ENCODE results near the gene FBXO10. TPM values are rescaled to one million over a fixed set of nuclear protein-coding genes. Genes with fewer than 3 reads are reported as not detected.
A peak's percentile ranks its signal among the peaks of the same experiment; 100 is the strongest.
"Not testable (repeated sequence)": the region's sequence is repeated elsewhere in the genome, so short reads cannot be mapped to it uniquely, and the experiment has no call there.

FBXO10 gene
- total and polyA plus RNA-seq, 2 donors (not counting 1 experiment from before 2014, with no cell fraction given): 7.6 to 12.2 TPM

- no peak overlapping the region for H3K4me2 ChIP-seq (ENCODE audit: extremely low read depth, insufficient read depth, low read length)
- H3K79me2 ChIP-seq (ENCODE audit: control insufficient read depth, insufficient read depth, low read length): peaks cover 11% of the 10 kb centered on the region
- TF ChIP-seq CTCF (conservative IDR thresholded peaks at IDR 0.05 in 1 of 2, IDR thresholded peaks at IDR 0.05 in 1 of 2; ENCODE audit: low read depth in 1 of 2, low read length in 2 of 2) (no peak), EZH2 (IDR thresholded peaks at IDR 0.05; ENCODE audit: low read length, missing control alignments) (no peak)
- H3K9me3 ChIP-seq (ENCODE audit: control insufficient read depth, insufficient read depth, low read depth, low read length): no peaks in the 10 kb centered on the region
- no peak overlapping the region for H3K4me3 ChIP-seq (replicated peaks in 1 of 4; ENCODE audit: control extremely low read depth in 1 of 4, insufficient read depth in 1 of 4, low read depth in 3 of 4, low read length in 4 of 4)
- no peaks in the 10 kb centered on the region for H3K36me3 ChIP-seq (ENCODE audit: control insufficient read depth, insufficient read depth, low read length)
- no peaks in the 10 kb centered on the region for H3K27me3 ChIP-seq (ENCODE audit: control insufficient read depth, insufficient read depth, low read length)
- no peak overlapping the region for H2AFZ ChIP-seq (ENCODE audit: low read length)
- peaks cover 7% of the 10 kb centered on the region for H3K4me1 ChIP-seq (ENCODE audit: control insufficient read depth, extremely low read depth, insufficient read depth, low read length)
- H3K27ac ChIP-seq (ENCODE audit: insufficient read depth, low read length): no peak overlapping the region
- no peak for DNase-seq (ENCODE audit: low read depth in 2 of 2)
- no peaks in the 10 kb centered on the region for H4K20me1 ChIP-seq (ENCODE audit: control insufficient read depth, extremely low read depth, insufficient read depth, low read length)
- no peak overlapping the region for H3K9ac ChIP-seq (ENCODE audit: insufficient read depth, low read length)
Measured at GRCh38 chr9:37468620-37469019, 107.6 kb downstream of the FBXO10 start.

GRCh38 chr9:37467530-37467929, 108.7 kb downstream of the FBXO10 start:
- H2AFZ ChIP-seq (ENCODE audit: low read length); H3K27me3 ChIP-seq (ENCODE audit: control insufficient read depth, insufficient read depth, low read length); H3K4me1 ChIP-seq (ENCODE audit: control insufficient read depth, extremely low read depth, insufficient read depth, low read length); DNase-seq (ENCODE audit: low read depth in 2 of 2); H3K36me3 ChIP-seq (ENCODE audit: control insufficient read depth, insufficient read depth, low read length); H3K9me3 ChIP-seq (ENCODE audit: control insufficient read depth, insufficient read depth, low read depth, low read length); H3K9ac ChIP-seq (ENCODE audit: insufficient read depth, low read length); H4K20me1 ChIP-seq (ENCODE audit: control insufficient read depth, extremely low read depth, insufficient read depth, low read length); H3K4me3 ChIP-seq (replicated peaks in 1 of 4; ENCODE audit: control extremely low read depth in 1 of 4, insufficient read depth in 1 of 4, low read depth in 3 of 4, low read length in 4 of 4); H3K4me2 ChIP-seq (ENCODE audit: extremely low read depth, insufficient read depth, low read length); H3K27ac ChIP-seq (ENCODE audit: insufficient read depth, low read length): not testable (repeated sequence)
- H3K79me2 ChIP-seq (ENCODE audit: control insufficient read depth, insufficient read depth, low read length): peaks cover 22% of the 10 kb centered on the region

- peaks cover 33% of the 10 kb centered on the region for H3K79me2 ChIP-seq (ENCODE audit: control insufficient read depth, insufficient read depth, low read length)
- H2AFZ ChIP-seq (ENCODE audit: low read length): peak overlapping the region; percentile 88
- TF ChIP-seq EZH2 (IDR thresholded peaks at IDR 0.05; ENCODE audit: low read length, missing control alignments) (no peak), CTCF (conservative IDR thresholded peaks at IDR 0.05 in 1 of 2, IDR thresholded peaks at IDR 0.05 in 1 of 2; ENCODE audit: low read depth in 1 of 2, low read length in 2 of 2) (no peak)
- peak overlapping the region; percentile 77 for H3K9ac ChIP-seq (ENCODE audit: insufficient read depth, low read length)
- H3K27me3 ChIP-seq (ENCODE audit: control insufficient read depth, insufficient read depth, low read length): no peaks in the 10 kb centered on the region
- peak overlapping the region; percentile 99 for H3K4me2 ChIP-seq (ENCODE audit: extremely low read depth, insufficient read depth, low read length)
- no peaks in the 10 kb centered on the region for H3K36me3 ChIP-seq (ENCODE audit: control insufficient read depth, insufficient read depth, low read length)
- H4K20me1 ChIP-seq (ENCODE audit: control insufficient read depth, extremely low read depth, insufficient read depth, low read length): no peaks in the 10 kb centered on the region
- H3K27ac ChIP-seq (ENCODE audit: insufficient read depth, low read length): peak overlapping the region; percentile 93
- DNase-seq (ENCODE audit: low read depth in 2 of 2): peak; percentile 81 to 85
- H3K9me3 ChIP-seq (ENCODE audit: control insufficient read depth, insufficient read depth, low read depth, low read length): no peaks in the 10 kb centered on the region
- H3K4me1 ChIP-seq (ENCODE audit: control insufficient read depth, extremely low read depth, insufficient read depth, low read length): peaks cover 8% of the 10 kb centered on the region
- H3K4me3 ChIP-seq (replicated peaks in 1 of 4; ENCODE audit: control extremely low read depth in 1 of 4, insufficient read depth in 1 of 4, low read depth in 3 of 4, low read length in 4 of 4): peak overlapping the region; percentile 69 to 93 (median 74)
Measured at GRCh38 chr9:37466037-37466709, 110.0 kb downstream of the FBXO10 start.

Data from fibroblast of lung (primary cell).